ENCODE measurements around the gene OR4C3.
"Not testable (repeated sequence)": the region's sequence is repeated elsewhere in the genome, so short reads cannot be mapped to it uniquely, and the experiment has no call there.

The OR4C3 gene

DNA sequence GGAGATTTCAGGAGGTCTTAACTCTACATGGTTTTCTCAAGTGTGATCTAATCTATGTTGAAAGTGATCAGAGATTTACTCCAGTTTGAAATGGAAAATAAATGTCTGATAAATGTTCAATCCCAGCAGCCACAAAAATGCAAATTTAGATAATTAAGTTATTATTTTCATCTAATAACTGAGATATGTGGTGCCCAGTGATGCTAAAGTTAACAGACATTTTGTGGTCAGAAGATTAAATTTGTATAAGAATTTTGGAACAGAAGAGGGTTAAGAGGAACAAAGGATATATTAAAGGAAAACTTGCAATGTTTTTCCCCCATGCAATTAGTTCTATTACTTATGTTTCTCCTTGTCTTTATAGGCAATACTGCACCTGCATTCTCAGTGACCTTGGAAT is at the start of gene OR4C3:
Gene OR4C3 (plus strand): TSS at position 301 of the 400 bp plus-strand sequence. CDS start 102 bp downstream, outside the sequence.
- not testable (repeated sequence) for DNase-seq

DNA sequence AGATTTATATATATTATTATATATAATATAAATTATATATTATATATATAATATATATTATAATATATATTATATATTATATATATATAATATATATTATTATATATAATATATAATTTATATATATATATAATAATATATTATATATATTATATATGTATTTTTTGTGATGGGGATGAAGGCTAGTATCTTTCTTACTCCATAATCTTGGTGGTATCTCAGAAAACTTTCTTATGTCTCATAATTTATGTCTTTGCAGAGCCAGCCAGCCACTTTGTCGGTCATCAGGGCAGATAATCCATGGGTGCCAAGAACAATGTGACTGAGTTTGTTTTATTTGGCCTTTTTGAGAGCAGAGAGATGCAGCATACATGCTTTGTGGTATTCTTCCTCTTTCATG is 18.8 kb upstream of the OR4C3 start, which contains the start of gene OR4S1:
Gene OR4S1 (plus strand): TSS at position 301 of the 400 bp plus-strand sequence. CDS start 0 bp downstream, at position 301.
- DNase-seq, result no peak

DNA sequence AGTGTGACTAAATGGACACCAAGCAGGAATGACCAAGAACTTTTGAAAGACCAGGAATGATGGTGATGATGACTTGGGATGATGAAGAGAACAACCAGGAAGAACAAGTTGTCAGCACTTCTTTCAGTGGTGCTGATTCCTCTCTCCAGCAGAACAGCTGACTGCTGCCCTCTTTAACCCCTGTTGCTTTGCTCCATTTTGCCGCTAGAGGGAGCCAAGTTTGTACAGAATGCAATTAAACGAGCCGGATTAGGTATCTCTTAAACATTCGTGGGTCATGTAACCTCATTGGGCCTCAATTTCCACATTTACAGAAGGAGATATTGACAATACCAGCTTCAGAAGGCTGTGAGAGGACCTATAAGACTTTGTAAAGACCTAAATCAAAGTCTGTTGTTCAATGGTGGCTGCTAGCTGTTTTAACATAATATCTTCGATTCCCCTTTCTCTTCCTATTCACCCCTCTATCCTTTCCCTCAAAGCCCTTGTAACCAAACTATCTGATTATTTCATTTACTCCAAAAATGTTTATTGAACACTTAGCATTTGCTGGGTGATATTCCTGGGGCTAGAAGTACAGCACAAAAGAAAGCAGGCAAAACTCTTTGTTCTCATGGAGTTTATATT is 16.8 kb upstream of the OR4C3 start:
- DNase-seq, result peak; percentile 75

DNA sequence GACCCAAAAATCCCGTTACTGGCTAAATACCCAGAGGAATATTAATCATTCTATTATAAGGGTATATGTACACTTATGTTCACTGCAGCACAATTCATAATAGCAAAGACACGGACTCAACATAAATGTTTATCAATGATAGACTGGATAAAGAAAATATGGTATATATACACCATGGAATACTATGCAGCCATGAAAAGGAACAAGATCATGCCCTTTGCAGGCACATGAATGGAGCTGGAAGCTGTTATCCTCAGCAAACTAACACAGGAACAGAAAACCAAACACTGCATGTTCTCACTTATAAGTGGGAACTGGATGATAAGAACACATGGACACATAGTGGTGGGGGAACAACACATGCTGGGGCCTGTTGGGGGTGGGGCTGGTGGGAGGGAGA is 11.1 kb upstream of the OR4C3 start:
- not testable (repeated sequence) for DNase-seq

DNA sequence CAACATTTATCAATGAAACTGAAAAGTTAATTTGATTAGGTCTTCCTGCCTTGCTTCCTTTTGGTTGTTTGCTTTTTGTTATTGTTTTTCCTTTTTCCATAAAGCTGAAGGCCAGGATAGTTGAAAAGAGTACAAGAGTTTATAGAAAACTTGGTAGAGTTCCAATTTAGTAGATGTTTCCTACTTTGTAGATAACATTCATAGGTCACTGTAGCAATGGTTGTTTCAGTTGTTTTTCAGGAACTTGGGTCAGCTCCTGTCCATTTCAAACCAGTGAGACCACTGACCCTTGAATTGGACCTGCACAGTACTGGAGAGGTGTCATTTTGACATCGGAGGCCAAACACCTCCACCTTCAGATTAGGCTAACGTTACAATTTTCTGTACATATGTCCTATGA is 4.9 kb upstream of the OR4C3 start:
- not testable (repeated sequence) for DNase-seq

DNA sequence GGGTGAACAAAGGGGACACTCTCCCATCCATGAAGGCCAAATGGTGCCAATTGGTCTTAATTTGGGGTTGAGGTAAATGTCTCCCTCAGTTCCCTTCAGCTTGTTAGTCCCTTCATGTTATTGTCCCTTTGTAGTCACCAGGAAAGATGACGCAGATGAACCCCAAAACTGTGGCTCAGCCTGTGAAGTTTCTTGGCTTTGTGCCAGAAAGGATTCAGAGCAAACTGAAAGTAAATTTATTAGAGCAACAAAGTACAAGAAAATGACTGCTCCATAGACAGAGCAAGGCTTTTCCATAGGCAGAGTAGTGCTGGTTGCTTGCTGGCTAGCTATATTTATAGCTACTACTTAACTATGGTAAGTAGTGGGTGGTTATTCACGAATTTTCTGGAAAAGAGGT is 16.7 kb downstream of the OR4C3 start:
- no peak for DNase-seq

DNA sequence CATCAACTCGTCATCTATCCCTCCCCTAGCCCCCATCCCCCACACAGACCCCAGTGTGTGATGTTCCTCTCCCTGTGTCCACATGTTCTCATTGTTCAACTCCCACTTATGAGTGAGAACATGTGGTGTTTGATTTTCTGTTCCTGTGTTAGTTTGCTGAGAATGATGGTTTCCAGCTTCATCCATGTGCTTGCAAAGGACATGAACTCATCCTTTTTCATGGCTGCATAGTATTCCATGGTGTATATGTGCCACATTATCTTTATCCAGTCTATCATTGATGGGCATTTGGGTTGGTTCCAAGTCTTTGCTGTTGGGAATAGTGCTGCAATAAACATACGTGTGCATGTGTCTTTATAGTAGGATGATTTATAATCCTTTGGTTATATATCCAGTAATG is 17.8 kb downstream of the OR4C3 start:
- not testable (repeated sequence) for DNase-seq

DNA sequence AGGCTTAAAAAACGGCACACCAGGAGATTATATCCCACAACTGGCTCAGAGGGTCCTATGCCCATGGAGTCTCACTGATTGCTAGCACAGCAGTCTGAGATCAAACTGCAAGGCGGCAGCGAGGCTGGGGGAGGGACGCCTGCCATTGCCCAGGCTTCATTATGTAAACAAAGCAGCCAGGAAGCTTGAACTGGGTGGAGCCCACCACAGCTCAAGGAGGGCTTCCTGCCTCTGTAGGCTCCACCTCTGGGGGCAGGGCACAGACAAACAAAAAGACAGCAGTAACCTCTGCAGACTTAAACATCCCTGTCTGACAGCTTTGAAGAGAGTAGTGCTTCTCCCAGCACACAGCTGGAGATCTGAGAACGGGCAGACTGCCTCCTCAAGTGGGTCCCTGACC is 21.6 kb downstream of the OR4C3 start:
- DNase-seq, result not testable (repeated sequence)

DNA sequence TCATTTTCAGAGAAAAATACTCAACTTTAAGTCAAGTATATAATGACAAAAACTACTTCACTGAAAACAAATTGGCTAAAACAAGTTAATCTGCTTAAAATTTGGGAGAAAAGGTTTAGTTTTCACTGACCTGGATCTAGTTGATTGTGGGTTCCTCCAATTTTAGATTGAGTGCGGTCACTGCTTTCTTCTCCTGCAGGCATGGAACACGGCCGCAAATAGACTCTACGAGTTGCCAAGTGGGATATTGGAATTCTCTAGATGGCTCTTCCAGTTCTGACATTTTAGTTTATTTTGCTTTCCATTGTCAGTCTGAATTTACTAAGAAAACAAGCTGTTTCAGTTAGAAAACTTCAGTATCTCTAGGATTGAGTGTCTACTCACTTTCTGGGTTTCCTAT is 29.3 kb downstream of the OR4C3 start:
- DNase-seq, result no peak

DNA sequence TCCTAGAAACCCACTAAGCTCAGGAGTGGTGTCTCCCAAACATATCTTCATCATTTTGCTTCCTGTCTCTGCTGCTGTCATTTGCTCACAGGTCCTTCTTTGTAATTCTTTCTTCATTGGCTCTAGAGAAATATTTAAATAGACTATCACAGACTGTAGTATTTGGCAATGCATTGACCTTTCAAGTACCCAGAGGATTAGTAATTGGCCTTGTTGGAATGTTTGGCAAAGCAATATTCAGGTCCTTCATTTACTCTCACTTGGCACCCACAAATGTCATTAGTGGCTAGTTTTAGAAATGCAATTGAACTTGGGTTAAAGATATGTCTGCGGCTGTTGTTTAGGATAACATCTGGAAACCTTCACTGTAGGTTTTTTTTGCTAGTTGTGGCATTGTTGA is 30.0 kb downstream of the OR4C3 start:
- no peak for DNase-seq

DNA sequence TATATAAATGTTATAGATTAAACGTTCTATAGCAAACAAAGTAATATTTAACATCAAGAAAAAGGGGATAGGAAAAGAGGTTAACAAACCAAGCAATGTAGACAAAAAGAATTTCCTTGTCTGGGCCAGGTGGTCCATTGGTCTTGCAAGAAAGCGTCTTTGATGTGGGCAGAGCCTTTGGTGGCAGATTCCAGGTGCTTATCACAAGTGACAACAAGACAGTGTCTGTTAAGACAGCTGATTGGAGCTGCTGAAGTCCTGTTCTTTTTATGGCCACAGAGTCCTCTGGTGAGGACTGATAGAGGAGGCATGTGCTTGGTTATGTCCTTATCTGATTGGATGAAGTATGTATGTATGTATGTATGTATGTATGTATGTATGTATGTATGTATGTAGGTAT is 36.6 kb downstream of the OR4C3 start:
- DNase-seq, result not testable (repeated sequence)

DNA sequence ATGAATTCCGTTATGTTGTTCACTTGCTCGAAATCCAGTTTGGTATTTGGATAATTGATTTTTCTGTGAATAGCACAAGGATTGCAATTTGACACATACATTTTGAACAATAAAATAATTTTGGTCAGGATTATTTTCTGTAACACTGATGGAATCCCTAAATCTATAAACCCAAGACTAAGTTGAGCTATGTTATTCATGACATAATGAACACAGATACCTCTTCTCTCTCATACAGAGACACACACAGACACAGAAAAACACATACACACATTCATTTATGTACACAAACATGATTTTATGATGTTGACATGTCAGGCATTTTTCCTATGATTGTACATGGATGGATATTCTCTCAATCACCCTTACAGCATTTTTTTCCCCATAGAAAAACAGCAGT is 41.6 kb downstream of the OR4C3 start, which contains the start of gene OR4C5:
Gene OR4C5 (minus strand): TSS at position 101 of the 400 bp plus-strand sequence. CDS start 0 bp downstream, at position 101.
- DNase-seq, result no peak
